HEK293 (cell line): ENCODE results near the gene HIGD2A.

ENCODE experiments used
- BCL11A ChIP-seq: fragments of 450-650 bp; formaldehyde crosslinking; IDR thresholded peaks from 2 replicates; pipeline ENCODE4 v1.5.1; 2016; ENCODE audit warnings: low read depth, missing biosample characterization, missing genetic modification characterization
- BCL11B ChIP-seq: fragments of 450-650 bp; formaldehyde crosslinking; IDR thresholded peaks from 2 replicates; pipeline ENCODE4 v1.5.1; 2016; ENCODE audit warnings: low read depth, missing biosample characterization, missing genetic modification characterization
- CTCF ChIP-seq: fragments of 450-650 bp; formaldehyde crosslinking; IDR thresholded peaks from 2 replicates; pipeline ENCODE4 v1.5.1; 2016; ENCODE audit warnings: missing biosample characterization, missing genetic modification characterization
- KLF8 ChIP-seq: fragments of 450-650 bp; formaldehyde crosslinking; IDR thresholded peaks from 2 replicates; pipeline ENCODE4 v1.5.1; 2016; ENCODE audit warnings: missing biosample characterization, missing genetic modification characterization
- RBAK ChIP-seq: fragments of 450-650 bp; formaldehyde crosslinking; IDR thresholded peaks from 2 replicates; pipeline ENCODE4 v1.5.1; 2016; ENCODE audit warnings: missing biosample characterization, missing genetic modification characterization
- REST ChIP-seq: fragments of 450-650 bp; formaldehyde crosslinking; IDR thresholded peaks from 2 replicates; pipeline ENCODE4 v1.5.1; 2016; ENCODE audit warnings: missing biosample characterization, missing genetic modification characterization
- SP2 ChIP-seq: fragments of 450-650 bp; formaldehyde crosslinking; IDR thresholded peaks from 2 replicates; pipeline ENCODE4 v1.5.1; 2016; ENCODE audit warnings: missing biosample characterization, missing genetic modification characterization
- SP3 ChIP-seq: fragments of 450-650 bp; formaldehyde crosslinking; IDR thresholded peaks from 2 replicates; pipeline ENCODE4 v1.5.1; 2016; ENCODE audit warnings: missing biosample characterization, missing genetic modification characterization
- YY1 ChIP-seq: fragments of 450-650 bp; formaldehyde crosslinking; IDR thresholded peaks from 2 replicates; pipeline ENCODE4 v1.5.1; 2018; ENCODE audit warnings: missing biosample characterization, missing genetic modification characterization
- ZNF184 ChIP-seq: fragments of 450-650 bp; IDR thresholded peaks from 2 replicates; pipeline ENCODE4 v1.5.1; 2018; ENCODE audit warnings: missing biosample characterization, mild to moderate bottlenecking, missing genetic modification characterization
- ZNF274 ChIP-seq, 2 experiments: fragments of 200-500 bp in 1 of 2; fragments of 450-650 bp in 1 of 2; sonication (Bioruptor generic) in 1 of 2; formaldehyde crosslinking in 1 of 2; IDR thresholded peaks; 2 replicates each; pipeline versions ENCODE4 v1.5.1 to v1.6.1; 2014 to 2016; ENCODE audit warnings: borderline replicate concordance in 1 of 2, inconsistent platforms in 1 of 2, low read length in 1 of 2, missing biosample characterization in 1 of 2, missing genetic modification characterization in 1 of 2
- ZNF292 ChIP-seq: fragments of 450-650 bp; formaldehyde crosslinking; IDR thresholded peaks from 2 replicates; pipeline ENCODE4 v1.5.1; 2016; ENCODE audit warnings: low read depth, missing biosample characterization, missing genetic modification characterization, borderline replicate concordance
- ZNF585B ChIP-seq: fragments of 450-650 bp; formaldehyde crosslinking; IDR thresholded peaks from 2 replicates; pipeline ENCODE4 v1.5.1; 2016; ENCODE audit warnings: missing biosample characterization, missing genetic modification characterization
- ZNF704 ChIP-seq: fragments of 450-650 bp; formaldehyde crosslinking; IDR thresholded peaks from 2 replicates; pipeline ENCODE4 v1.5.1; 2016; ENCODE audit warnings: missing biosample characterization, missing genetic modification characterization

- TF ChIP-seq CTCF (tag by site-specific recombination) (no peak), ZNF274 (IDR thresholded peaks at IDR 0.05; ENCODE audit: low read length) (no peak), ZNF274 (tag by site-specific recombination; IDR thresholded peaks at IDR 0.05; ENCODE audit: borderline replicate concordance) (no peak), BCL11A (tag by site-specific recombination) (no peak), ZNF585B (no peak), RBAK (tag by site-specific recombination) (no peak), ZNF292 (tag by site-specific recombination) (no peak), ZNF704 (tag by site-specific recombination) (no peak), ZNF184 (tag by site-specific recombination) (no peak), REST (tag by site-specific recombination) (no peak), YY1 (no peak), KLF8 (tag by site-specific recombination) (no peak), SP3 (tag by site-specific recombination) (no peak), SP2 (no peak), BCL11B (tag by site-specific recombination) (no peak)
Measured at GRCh38 chr5:176355400-176356178, 33.0 kb upstream of the HIGD2A start.
